Upper lobe of left lung (tissue), 4 donors: ENCODE results near the gene C10orf105.

Experiments
- CTCF ChIP-seq, 6 experiments: fragments of 450-650 bp in 4 of 6; fragments of 200-600 bp in 2 of 6; sonication (generic) in 2 of 6; IDR thresholded peaks; one replicate each; pipeline ENCODE4 v1.5.1; 2016 to 2019; ENCODE audit warnings: antibody characterized with exemption in 6 of 6
- EP300 ChIP-seq, 4 donors: sonication (generic); formaldehyde crosslinking; IDR thresholded peaks; one replicate each; pipeline ENCODE4 v1.5.1; 2017; ENCODE audit warnings: antibody characterized with exemption in 4 of 4, control low read depth in 2 of 4
- POLR2A ChIP-seq, 4 donors: fragments of 450-650 bp; IDR thresholded peaks; one replicate each; pipeline ENCODE4 v1.5.1; 2016 to 2017; ENCODE audit warnings: antibody characterized with exemption in 4 of 4, mild to moderate bottlenecking in 2 of 4

- TF ChIP-seq POLR2A (IDR thresholded peaks at IDR 0.05) (no peak), EP300 (IDR thresholded peaks at IDR 0.05) (no peak), CTCF (IDR thresholded peaks at IDR 0.05) (no peak)
These were observed 3.7 kb upstream of the C10orf105 start for GRCh38 chr10:71723311-71723710.
